ENCODE data around the gene CPT1C. TPM values are rescaled to one million over a fixed set of nuclear protein-coding genes. Genes with fewer than 3 reads are reported as not detected.

Gene CPT1C
- total RNA-seq, 2 experiments from 2014 or later = 0.52 to 0.82 TPM

GRCh38 chr19:49677231-49677900, 13.6 kb upstream of the CPT1C start, which contains the start of gene PRMT1:
Gene PRMT1, plus strand, starts transcription at chr19:49677271. Its CDS starts 10 bp downstream, at chr19:49677281.
- ChIA-PET CTCF (interaction anchor here (0.5 to 4.9 kb wide), 18 partner anchors 12 to 239 kb away, joined by 3 to 45 read pairs (median 4); partner anchors contain the start of genes BCL2L12, IRF3, NOSIP and PIH1D1), POLR2A (interaction anchor here (0.6 to 4.4 kb wide), 8 partner anchors 13 to 200 kb away, joined by 3 to 24 read pairs (median 8); partner anchors contain the start of genes AKT1S1, BCL2L12, IRF3 and NOSIP)
- peak; percentile 8 for ATAC-seq
- Mint-ChIP-seq H3K4me3 (peak within 1 kb of the TSS; percentile 97), H3K4me1 (ENCODE audit: low read depth) (peaks cover 37% of the 10 kb centered on the region), H3K27me3 (ENCODE audit: low read depth) (no peaks in the 10 kb centered on the region), H3K36me3 (ENCODE audit: low read depth) (peaks cover 20% of the 10 kb centered on the region), H3K27ac (peak within 1 kb of the TSS; percentile 100), H3K9me3 (ENCODE audit: insufficient read depth) (no peaks in the 10 kb centered on the region)
- no peak for DNase-seq

GRCh38 chr19:49677901-49678674, 12.8 kb upstream of the CPT1C start:
- H3K27ac Mint-ChIP-seq = peak overlapping the region; percentile 87
- H3K4me1 Mint-ChIP-seq (ENCODE audit: low read depth) = peaks cover 38% of the 10 kb centered on the region
- H3K36me3 Mint-ChIP-seq (ENCODE audit: low read depth) = peaks cover 21% of the 10 kb centered on the region
- no peaks in the 10 kb centered on the region for H3K9me3 Mint-ChIP-seq (ENCODE audit: insufficient read depth)
- ATAC-seq = peak; percentile 14
- H3K27me3 Mint-ChIP-seq (ENCODE audit: low read depth) = no peaks in the 10 kb centered on the region
- H3K4me3 Mint-ChIP-seq = peak overlapping the region; percentile 85
- POLR2A ChIA-PET = interaction anchor here (0.6 to 4.4 kb wide), 7 partner anchors 14 to 199 kb away, joined by 3 to 24 read pairs (median 4); partner anchors contain the start of genes AKT1S1, BCL2L12, IRF3 and PRR12
- CTCF ChIA-PET = interaction anchor here (0.7 to 4.9 kb wide), 24 partner anchors 10 to 227 kb away, joined by 3 to 45 read pairs (median 4); partner anchors contain the start of genes BCL2L12, IRF3, NOSIP and PIH1D1
- peak; percentile 87 for DNase-seq

- Mint-ChIP-seq H3K36me3 (ENCODE audit: low read depth) (peaks cover 25% of the 10 kb centered on the region), H3K4me3 (peak overlapping the region; percentile 85), H3K27me3 (ENCODE audit: low read depth) (no peaks in the 10 kb centered on the region), H3K9me3 (ENCODE audit: insufficient read depth) (no peaks in the 10 kb centered on the region), H3K27ac (no peak overlapping the region), H3K4me1 (ENCODE audit: low read depth) (peaks cover 38% of the 10 kb centered on the region)
- CTCF ChIA-PET = interaction anchor here (0.7 to 4.9 kb wide), 19 partner anchors 9 to 228 kb away, joined by 3 to 45 read pairs (median 4); partner anchors contain the start of genes BCL2L12, IRF3, NOSIP and PIH1D1
- DNase-seq (no peak), ATAC-seq (no peak)
- POLR2A ChIA-PET = interaction anchor here (0.8 to 4.4 kb wide), 4 partner anchors 15 to 98 kb away, joined by 3 to 24 read pairs (median 3); partner anchors contain the start of genes BCL2L12, IRF3 and NOSIP
Observed at GRCh38 chr19:49678985-49679770, 11.7 kb upstream of the CPT1C start.

- ChIA-PET CTCF (interaction anchor here (0.6 to 4.9 kb wide), 10 partner anchors 8 to 204 kb away, joined by 3 to 45 read pairs (median 6); partner anchors contain the start of genes BCL2L12, IRF3, NOSIP and PRRG2), POLR2A (interaction anchor here (0.6 to 1.1 kb wide), 2 partner anchors 13 to 99 kb away, joined by 3 read pairs; partner anchors contain the start of gene NOSIP)
- H3K9me3 Mint-ChIP-seq (ENCODE audit: insufficient read depth) = no peaks in the 10 kb centered on the region
- DNase-seq (no peak), ATAC-seq (no peak)
- peaks cover 29% of the 10 kb centered on the region for H3K36me3 Mint-ChIP-seq (ENCODE audit: low read depth)
- H3K4me3 Mint-ChIP-seq = no peak overlapping the region
- H3K27ac Mint-ChIP-seq = peak overlapping the region; percentile 34
- H3K4me1 Mint-ChIP-seq (ENCODE audit: low read depth) = peaks cover 38% of the 10 kb centered on the region
- H3K27me3 Mint-ChIP-seq (ENCODE audit: low read depth) = no peaks in the 10 kb centered on the region
Observed at GRCh38 chr19:49679771-49680413, 11.0 kb upstream of the CPT1C start.

GRCh38 chr19:49680421-49681351, 10.2 kb upstream of the CPT1C start:
- Mint-ChIP-seq H3K9me3 (ENCODE audit: insufficient read depth) (no peaks in the 10 kb centered on the region), H3K27me3 (ENCODE audit: low read depth) (no peaks in the 10 kb centered on the region), H3K4me1 (ENCODE audit: low read depth) (peaks cover 38% of the 10 kb centered on the region), H3K36me3 (ENCODE audit: low read depth) (peaks cover 33% of the 10 kb centered on the region), H3K27ac (peak overlapping the region; percentile 34), H3K4me3 (no peak overlapping the region)
- peak; percentile 95 for DNase-seq
- ChIA-PET POLR2A (interaction anchor here (0.6 kb wide), 1 partner anchor 14 kb away, joined by 3 read pairs; no protein-coding TSS in a partner anchor), CTCF (interaction anchor here (0.6 to 1.5 kb wide), 28 partner anchors 8 to 207 kb away, joined by 3 to 7 read pairs (median 4); partner anchors contain the start of genes AP2A1, BCL2L12, CPT1C and IRF3)
- peak; percentile 8 for ATAC-seq

GRCh38 chr19:49681830-49682229, 9.1 kb upstream of the CPT1C start:
- H3K27ac Mint-ChIP-seq = no peak overlapping the region
- no peaks in the 10 kb centered on the region for H3K9me3 Mint-ChIP-seq (ENCODE audit: insufficient read depth)
- no peak overlapping the region for H3K4me3 Mint-ChIP-seq
- ATAC-seq (no peak), DNase-seq (no peak)
- H3K27me3 Mint-ChIP-seq (ENCODE audit: low read depth) = no peaks in the 10 kb centered on the region
- peaks cover 34% of the 10 kb centered on the region for H3K36me3 Mint-ChIP-seq (ENCODE audit: low read depth)
- H3K4me1 Mint-ChIP-seq (ENCODE audit: low read depth) = peaks cover 33% of the 10 kb centered on the region
- ChIA-PET POLR2A (no interaction called here), CTCF (interaction anchor here (1.1 to 1.3 kb wide), 3 partner anchors 9 to 110 kb away, joined by 3 to 7 read pairs (median 3); partner anchors contain the start of gene CPT1C)

GRCh38 chr19:49682274-49682673, 8.6 kb upstream of the CPT1C start:
- ChIA-PET POLR2A (no interaction called here), CTCF (no interaction called here)
- DNase-seq (no peak), ATAC-seq (no peak)
- no peaks in the 10 kb centered on the region for H3K27me3 Mint-ChIP-seq (ENCODE audit: low read depth)
- no peak overlapping the region for H3K27ac Mint-ChIP-seq
- peaks cover 37% of the 10 kb centered on the region for H3K4me1 Mint-ChIP-seq (ENCODE audit: low read depth)
- peaks cover 35% of the 10 kb centered on the region for H3K36me3 Mint-ChIP-seq (ENCODE audit: low read depth)
- no peak overlapping the region for H3K4me3 Mint-ChIP-seq
- H3K9me3 Mint-ChIP-seq (ENCODE audit: insufficient read depth) = no peaks in the 10 kb centered on the region

- Mint-ChIP-seq H3K27me3 (ENCODE audit: low read depth) (no peaks in the 10 kb centered on the region), H3K27ac (no peak overlapping the region), H3K4me1 (ENCODE audit: low read depth) (peaks cover 39% of the 10 kb centered on the region), H3K36me3 (ENCODE audit: low read depth) (peaks cover 42% of the 10 kb centered on the region), H3K9me3 (ENCODE audit: insufficient read depth) (no peaks in the 10 kb centered on the region), H3K4me3 (no peak overlapping the region)
- DNase-seq = no peak
- no peak for ATAC-seq
- ChIA-PET POLR2A (no interaction called here), CTCF (no interaction called here)
Observed at GRCh38 chr19:49683814-49684250, 7.1 kb upstream of the CPT1C start.

GRCh38 chr19:49684251-49684982, 6.5 kb upstream of the CPT1C start:
- H3K27ac Mint-ChIP-seq = no peak overlapping the region
- no peaks in the 10 kb centered on the region for H3K27me3 Mint-ChIP-seq (ENCODE audit: low read depth)
- no peaks in the 10 kb centered on the region for H3K9me3 Mint-ChIP-seq (ENCODE audit: insufficient read depth)
- POLR2A ChIA-PET = no interaction called here
- H3K36me3 Mint-ChIP-seq (ENCODE audit: low read depth) = peaks cover 43% of the 10 kb centered on the region
- DNase-seq (no peak), ATAC-seq (no peak)
- peaks cover 42% of the 10 kb centered on the region for H3K4me1 Mint-ChIP-seq (ENCODE audit: low read depth)
- H3K4me3 Mint-ChIP-seq = no peak overlapping the region
- CTCF ChIA-PET = interaction anchor here (0.6 kb wide), 1 partner anchor 10 kb away, joined by 3 read pairs; no protein-coding TSS in a partner anchor

All from activated CD8-positive, alpha-beta T cell treated with anti-CD3 and anti-CD28 coated beads, Interleukin-2, amount 10 ng/mL, durations not matched to agents 7 days and 5 days (primary cell).